CD4-positive, alpha-beta T cell treated with Interleukin-15 for 1 hour (primary cell): Measurements from ENCODE around the gene PIGB.
"Not testable (repeated sequence)": the region's sequence is repeated elsewhere in the genome, so short reads cannot be mapped to it uniquely, and the experiment has no call there.

ENCODE experiments used
- DNase-seq: peaks from one replicate; pipeline ENCODE4 v3.0.0-alpha.2; 2020

The PIGB gene

DNA sequence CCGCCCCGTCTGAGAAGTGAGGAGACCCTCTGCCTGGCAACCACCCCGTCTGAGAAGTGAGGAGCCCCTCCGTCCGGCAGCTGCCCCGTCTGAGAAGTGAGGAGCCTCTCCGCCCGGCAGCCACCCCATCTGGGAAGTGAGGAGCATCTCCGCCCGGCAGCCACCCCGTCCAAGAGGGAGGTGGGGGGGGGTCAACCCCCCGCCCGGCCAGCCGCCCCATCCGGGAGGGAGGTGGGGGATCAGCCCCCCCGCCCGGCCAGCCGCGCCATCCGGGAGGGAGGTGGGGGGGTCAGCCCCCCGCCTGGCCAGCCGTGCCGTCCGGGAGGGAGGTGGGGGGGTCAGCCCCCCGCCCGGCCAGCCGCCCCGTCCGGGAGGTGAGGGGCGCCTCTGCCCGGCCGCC is 16.2 kb upstream of the PIGB start:
- DNase-seq = not testable (repeated sequence)

- DNase-seq = no peak
Observed at GRCh38 chr15:55319537-55320237, 665 bp downstream of the PIGB start.

DNA sequence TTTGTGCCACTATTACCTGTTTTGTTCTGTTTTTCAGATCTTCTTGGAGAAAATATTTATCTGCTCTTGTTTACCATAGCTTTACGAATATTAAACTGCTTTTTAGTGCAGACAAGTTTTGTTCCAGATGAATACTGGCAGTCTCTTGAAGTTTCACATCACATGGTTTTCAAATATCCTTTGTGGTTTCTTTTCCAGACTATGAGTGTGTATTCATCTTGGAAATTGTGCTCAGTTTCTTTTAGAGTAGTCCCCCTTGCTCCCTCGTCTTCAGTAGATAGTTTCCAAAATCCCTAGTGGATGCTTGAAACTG is 1.2 kb downstream of the PIGB start:
- DNase-seq = no peak

DNA sequence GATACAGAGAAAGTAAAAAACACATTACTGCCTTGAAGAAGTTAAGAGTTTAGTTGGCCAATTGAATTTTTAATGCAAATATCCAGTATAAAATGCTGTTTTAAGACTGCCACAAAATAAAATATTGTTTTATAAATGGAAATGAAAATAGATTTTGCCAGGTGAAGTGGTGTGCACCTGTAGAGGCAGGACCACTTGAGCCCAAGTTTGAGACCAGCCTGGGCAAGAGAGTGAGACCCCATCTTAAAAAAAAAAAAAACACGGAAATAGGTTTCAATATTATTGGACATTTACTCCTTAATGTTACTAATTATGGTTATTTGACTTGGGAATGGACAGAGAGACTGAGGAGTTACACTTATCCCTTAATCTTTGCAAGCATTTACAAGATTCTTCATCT is 1.9 kb downstream of the PIGB start:
- DNase-seq = no peak

DNA sequence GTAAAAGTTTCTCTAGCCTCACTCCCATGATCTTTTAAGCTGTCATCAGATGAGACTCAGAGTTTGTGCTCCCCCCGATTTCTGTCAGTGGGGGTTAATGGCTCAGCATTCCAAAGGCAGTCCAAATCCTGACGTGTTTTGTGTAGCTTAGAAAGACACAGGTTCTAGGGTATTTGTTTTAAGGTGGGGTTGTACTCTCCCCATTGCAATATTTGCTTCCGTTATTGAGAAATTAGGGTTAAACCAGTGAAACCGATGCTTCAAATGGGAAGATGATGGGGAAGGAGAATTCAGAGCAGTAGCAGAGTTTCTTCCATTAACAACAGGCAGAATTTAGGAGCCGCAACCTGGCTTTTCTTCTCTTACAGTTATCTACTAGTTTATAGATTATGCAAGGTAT is 3.4 kb downstream of the PIGB start:
- DNase-seq = no peak

DNA sequence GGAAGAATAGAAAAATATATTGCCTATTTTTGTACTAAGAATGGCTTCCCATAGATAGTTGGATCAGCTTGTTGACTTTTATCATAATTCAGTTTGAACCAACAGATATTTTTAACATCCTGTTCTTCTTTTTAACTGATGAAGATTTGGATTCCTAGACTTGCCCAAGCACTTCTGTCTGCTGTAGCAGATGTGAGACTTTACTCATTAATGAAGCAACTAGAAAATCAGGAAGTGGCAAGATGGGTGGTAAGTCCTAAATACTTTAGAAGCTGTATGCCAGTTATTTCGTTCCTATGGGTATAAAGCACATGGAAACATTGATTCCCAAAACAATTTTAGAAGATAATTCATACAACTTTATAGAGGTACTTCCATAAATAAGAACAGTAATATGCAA is 8.4 kb downstream of the PIGB start:
- DNase-seq = no peak

DNA sequence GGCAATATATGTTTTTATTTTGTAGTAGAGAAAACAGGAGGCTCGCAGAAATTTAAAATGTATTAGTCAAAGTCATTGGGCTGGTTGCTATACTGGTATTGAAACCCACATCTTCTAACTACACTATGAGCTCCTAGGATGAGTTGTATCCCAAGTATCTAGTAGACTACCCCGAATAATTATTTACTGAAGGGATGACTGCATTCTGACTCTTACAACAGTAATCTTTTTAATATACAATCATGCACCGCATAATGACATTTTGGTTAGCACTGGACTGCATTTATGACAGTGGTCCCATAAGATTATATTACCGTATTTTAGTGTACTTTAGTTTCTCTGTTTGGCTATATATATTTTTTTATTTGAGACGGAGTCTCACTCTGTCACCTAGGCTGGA is 15.3 kb downstream of the PIGB start:
- no peak for DNase-seq

- no peak for DNase-seq
Observed at GRCh38 chr15:55334997-55335396, 16.0 kb downstream of the PIGB start.

DNA sequence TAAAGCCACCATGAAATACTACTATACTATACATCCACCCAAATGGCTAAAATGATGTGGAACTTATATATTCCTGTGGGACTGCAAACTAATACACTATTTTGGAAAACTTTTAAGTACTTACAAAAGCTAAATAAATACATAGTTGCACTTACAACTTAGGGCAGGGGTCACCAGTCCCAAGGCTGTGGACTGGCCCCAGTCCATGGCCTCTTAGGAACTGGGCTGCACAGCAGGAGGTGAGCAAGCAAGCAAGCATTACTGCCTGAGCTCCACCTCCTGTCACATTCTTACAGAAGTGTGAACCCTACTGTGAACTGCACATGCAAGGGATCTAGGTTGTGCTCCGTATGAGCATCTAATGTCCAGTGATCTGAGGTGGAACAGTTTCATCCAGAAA is 18.1 kb downstream of the PIGB start:
- DNase-seq = no peak

DNA sequence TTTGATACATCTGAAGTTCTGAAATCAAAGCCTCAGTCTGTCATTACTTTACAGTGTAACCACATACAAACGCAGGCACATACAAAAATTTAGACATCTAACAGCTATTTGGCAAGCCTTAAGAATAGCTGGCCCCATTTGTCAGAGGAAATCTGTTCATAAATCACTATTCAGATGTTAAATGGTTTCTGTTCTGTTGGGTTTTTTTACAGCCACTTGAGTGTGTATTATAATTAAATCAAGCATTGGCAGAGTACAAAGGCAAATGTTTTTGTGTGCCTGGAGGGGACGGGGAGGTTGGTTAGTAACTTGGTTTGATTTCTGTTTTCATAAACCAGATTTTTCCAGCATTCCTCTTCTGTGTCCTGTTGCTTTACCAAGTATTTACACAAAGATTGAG is 24.1 kb downstream of the PIGB start:
- no peak for DNase-seq

GRCh38 chr15:55344206-55344605 is 25.2 kb downstream of the PIGB start:
- DNase-seq = no peak

- DNase-seq = no peak
Observed at GRCh38 chr15:55348281-55348778, 29.3 kb downstream of the PIGB start.

- no peak for DNase-seq
Observed at GRCh38 chr15:55349282-55349681, 30.3 kb downstream of the PIGB start.

- no peak for DNase-seq
Observed at GRCh38 chr15:55353025-55353424, 34.0 kb downstream of the PIGB start.

DNA sequence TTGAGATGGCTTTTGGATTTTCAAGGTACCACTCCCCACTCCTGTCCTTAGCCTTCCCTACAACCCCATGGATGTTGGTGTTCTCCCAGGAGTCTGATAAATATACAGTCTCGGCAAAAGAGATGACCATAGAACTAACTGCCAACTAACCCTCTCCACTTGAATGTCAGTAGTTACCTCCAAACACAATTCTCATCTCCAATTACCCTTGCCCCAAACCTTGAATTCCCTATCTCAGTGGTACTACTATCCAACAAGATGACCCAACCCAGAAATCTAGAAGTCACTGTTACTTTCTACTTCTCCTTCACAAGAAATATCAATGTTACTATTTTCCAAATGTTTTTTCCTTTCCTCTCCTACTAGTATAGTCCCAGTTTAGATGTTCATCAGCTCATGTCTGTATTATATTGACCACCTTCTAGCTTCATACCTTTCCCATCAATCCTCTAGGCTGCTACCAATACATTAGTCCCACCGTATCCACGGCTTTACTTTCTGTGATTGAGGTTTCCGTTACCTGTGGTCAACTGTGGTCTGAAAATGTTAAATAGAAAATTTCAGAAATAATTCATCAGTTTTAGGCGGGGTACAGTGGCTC is 38.1 kb downstream of the PIGB start:
- DNase-seq = no peak

- no peak for DNase-seq
Observed at GRCh38 chr15:55357774-55358173, 38.8 kb downstream of the PIGB start.

GRCh38 chr15:55358471-55358870 is 39.4 kb downstream of the PIGB start:
- no peak for DNase-seq

GRCh38 chr15:55360256-55360655 is 41.2 kb downstream of the PIGB start:
- DNase-seq = no peak

DNA sequence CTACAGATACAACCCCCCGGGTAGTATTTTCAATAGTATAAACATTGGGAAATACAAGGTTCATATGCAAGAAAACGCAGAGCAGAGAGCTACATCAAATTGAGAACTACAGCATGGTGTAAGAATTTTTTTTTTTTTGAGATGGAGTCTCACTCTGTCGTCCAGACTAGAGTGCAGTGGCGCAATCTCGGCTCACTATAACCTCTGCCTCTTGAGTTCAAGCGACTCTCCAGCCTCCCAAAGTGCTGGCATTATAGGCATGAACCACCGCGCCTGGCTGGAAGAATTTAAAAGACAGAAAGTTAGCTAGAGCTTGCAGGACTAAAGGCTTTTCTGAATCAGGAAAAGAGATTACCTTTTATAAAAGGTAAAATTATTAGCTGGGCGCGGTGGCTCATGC is 42.0 kb downstream of the PIGB start:
- DNase-seq = no peak

GRCh38 chr15:55362641-55363040 is 43.6 kb downstream of the PIGB start:
- DNase-seq = no peak

DNA sequence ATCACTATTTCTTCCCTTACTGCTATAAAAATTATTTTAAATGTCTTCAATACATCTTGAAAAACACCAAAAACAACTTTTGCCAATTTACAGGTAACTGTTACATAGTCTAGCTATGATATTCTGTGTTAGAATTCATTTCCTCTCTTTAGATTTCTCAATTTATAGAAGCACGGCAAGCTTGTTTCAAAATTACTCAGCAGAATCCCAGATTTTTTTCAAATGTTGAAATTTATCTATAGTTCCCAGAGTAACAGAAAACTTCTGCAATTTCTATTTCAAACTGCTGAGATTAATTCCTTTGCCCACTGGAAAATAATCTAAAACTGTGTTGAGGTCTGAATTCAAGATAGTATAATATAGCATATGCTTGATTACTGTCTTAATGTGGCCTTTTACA is 48.0 kb downstream of the PIGB start:
- DNase-seq = no peak

- no peak for DNase-seq
Observed at GRCh38 chr15:55372701-55373440, 53.8 kb downstream of the PIGB start.

DNA sequence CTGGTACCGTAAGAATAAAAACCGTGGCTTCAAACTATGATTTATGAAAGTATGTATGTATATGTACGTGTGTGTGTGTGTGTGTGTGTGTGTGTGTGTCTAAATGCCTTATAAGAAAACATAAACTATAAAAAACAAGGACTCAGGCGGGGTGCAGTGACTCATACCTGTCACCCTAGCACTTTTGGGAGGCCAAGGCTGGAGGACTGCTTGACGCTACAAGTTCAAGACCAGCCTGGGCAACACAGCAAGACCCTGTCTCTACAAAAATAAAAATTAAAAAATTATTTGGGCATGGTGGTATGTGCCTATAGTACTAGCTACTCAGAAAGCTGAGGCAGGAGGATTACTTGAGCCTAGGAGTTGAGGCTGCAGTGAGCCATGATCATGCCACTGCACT is 60.1 kb downstream of the PIGB start:
- DNase-seq = no peak

DNA sequence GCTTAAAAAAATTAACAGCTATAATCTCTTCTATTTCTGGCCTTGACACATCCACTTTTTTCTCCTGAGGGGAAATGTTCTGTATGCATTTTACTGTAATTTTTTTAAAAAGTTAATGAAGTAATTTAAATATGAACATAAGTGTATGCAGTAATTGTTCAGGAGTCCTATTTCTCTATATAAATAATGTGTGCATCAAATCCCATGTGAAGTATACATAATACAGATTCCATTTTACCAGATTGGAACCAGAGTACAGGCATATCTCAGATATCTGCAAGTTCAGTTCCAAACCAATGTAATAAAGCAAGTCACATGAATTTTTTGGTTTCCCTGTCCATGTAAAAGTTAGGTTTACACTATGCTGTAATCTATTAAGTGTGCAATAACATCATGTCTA is 62.6 kb downstream of the PIGB start:
- DNase-seq = no peak
